ENCODE results near the gene CDK19. TPM values are rescaled to one million over a fixed set of nuclear protein-coding genes. Genes with fewer than 3 reads are reported as not detected.

Gene CDK19
- total RNA-seq, result 10 to 100 TPM in 3 of 6 donors, 1 to 10 TPM in 3; 5.2 to 20.4 (median 12.4) TPM

DNA sequence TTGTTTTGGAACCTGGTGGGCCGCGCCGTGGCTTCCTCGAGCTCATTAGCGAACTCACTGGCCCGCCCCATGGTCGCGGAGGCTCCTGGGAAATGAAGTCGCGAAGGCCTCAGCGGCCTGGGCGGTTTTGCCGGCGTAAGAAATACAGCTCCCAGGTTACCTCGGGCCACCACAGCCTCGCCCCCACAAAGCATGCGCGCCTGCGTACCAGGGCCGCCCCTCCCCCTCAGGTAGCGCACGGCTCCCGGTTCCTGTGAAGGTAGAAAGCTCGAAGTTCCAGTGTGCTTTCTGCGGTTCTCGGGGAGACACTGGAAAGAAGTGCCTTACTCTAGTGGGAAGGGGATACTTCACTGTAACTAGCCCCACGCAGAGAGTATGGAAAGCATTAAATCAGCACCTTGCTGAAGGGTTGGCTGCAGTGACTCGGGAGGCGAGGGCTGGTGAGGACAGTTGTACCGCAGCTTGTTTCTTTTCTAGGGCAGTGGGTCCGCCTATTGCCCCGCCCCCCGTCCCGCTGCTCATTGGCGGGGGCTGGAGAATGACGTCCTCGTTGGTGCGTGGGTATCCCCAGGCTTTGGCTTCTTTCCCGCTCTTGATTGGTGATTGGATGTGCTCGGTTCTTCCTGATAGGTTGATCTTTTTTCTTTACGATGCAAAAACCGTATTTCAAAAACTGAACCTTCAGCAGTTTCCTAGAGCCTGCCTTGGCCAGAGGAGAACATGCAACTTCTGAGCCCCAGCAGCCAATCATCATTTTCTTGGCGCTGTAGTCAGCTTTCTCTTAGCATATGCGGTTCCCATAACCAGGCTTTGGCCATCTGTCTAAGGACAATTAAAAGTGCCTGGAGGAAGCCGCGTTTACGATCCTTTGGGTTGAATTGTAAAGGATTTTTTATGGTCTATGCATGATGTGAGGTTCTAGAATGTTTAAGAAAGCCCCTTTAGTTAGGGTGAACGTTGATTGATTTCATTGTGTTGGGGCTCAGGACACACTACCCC, at the start of gene CDK19:
TSS of gene CDK19 (minus strand) at position 59 of the 999 bp plus-strand sequence. CDS start 333 bp downstream, outside the sequence.
- no peaks in the 10 kb centered on the region for H3K36me3 ChIP-seq
- peak within 1 kb of the TSS; percentile 91 to 99 (median 96) for H3K27ac ChIP-seq
- ATAC-seq (ENCODE audit: low FRiP score in 2 of 2) (peak; percentile 95 to 99), DNase-seq (peak; percentile 98 to 100)
- peak; percentile 58 to 93 (median 74) for TF ChIP-seq POLR2A (IDR thresholded peaks at IDR 0.05)
- peak; percentile 87 to 89 for TF ChIP-seq POLR2AphosphoS5 (IDR thresholded peaks at IDR 0.05)
- TF ChIP-seq EP300 (IDR thresholded peaks at IDR 0.05), result peak in 1 of 4 donors; percentile 56
- TF ChIP-seq, protein P1, sequence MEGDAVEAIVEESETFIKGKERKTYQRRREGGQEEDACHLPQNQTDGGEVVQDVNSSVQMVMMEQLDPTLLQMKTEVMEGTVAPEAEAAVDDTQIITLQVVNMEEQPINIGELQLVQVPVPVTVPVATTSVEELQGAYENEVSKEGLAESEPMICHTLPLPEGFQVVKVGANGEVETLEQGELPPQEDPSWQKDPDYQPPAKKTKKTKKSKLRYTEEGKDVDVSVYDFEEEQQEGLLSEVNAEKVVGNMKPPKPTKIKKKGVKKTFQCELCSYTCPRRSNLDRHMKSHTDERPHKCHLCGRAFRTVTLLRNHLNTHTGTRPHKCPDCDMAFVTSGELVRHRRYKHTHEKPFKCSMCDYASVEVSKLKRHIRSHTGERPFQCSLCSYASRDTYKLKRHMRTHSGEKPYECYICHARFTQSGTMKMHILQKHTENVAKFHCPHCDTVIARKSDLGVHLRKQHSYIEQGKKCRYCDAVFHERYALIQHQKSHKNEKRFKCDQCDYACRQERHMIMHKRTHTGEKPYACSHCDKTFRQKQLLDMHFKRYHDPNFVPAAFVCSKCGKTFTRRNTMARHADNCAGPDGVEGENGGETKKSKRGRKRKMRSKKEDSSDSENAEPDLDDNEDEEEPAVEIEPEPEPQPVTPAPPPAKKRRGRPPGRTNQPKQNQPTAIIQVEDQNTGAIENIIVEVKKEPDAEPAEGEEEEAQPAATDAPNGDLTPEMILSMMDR (IDR thresholded peaks at IDR 0.05), result no peak
- WGBS, 2 donors, result 1% methylated on average over 15 to 48 of the region's 48 CpGs
- H3K4me3 ChIP-seq, result peak within 1 kb of the TSS; percentile 87 to 99 (median 93)
- H3K9me3 ChIP-seq, result no peaks in the 10 kb centered on the region
- H3K4me1 ChIP-seq, result peaks cover 11 to 30% (median 20%) of the 10 kb centered on the region in 4 donors
- no peaks in the 10 kb centered on the region for H3K27me3 ChIP-seq

DNA sequence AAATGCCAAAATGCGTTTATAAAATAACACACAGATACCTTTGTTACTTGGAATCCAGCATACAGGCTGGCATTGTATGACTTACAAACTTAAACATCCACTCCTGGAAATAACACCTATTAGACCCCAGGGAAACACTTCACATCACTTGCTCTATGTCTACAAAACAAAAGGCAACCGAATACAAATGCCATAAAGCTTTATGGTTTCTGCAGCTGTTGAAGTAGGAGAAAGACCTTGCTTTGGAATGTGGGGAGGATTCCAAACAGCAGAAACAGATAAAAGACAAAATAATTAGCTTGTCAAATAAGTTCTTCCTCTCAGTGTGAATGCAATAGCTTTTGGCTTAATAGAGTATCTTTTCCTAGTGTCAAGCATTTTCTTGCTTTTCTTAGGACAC, 49.6 kb upstream of the CDK19 start:
- WGBS, 2 donors, result 48 to 65% methylated on average over 2 of the region's 2 CpGs
- DNase-seq, result no peak
- Histone ChIP-seq H3K36me3 (no peaks in the 10 kb centered on the region), H3K27ac (no peak overlapping the region), H3K9me3 (no peaks in the 10 kb centered on the region), H3K27me3 (no peaks in the 10 kb centered on the region), H3K4me3 (no peak overlapping the region), H3K4me1 (peaks cover 0 to 4% (median 3%) of the 10 kb centered on the region in 4 donors)
- TF ChIP-seq POLR2A (IDR thresholded peaks at IDR 0.05) (no peak), EP300 (IDR thresholded peaks at IDR 0.05) (no peak), POLR2AphosphoS5 (IDR thresholded peaks at IDR 0.05) (no peak)
- TF ChIP-seq, protein P1 (IDR thresholded peaks at IDR 0.05), result no peak
- no peak for ATAC-seq (ENCODE audit: low FRiP score in 2 of 2)

DNA sequence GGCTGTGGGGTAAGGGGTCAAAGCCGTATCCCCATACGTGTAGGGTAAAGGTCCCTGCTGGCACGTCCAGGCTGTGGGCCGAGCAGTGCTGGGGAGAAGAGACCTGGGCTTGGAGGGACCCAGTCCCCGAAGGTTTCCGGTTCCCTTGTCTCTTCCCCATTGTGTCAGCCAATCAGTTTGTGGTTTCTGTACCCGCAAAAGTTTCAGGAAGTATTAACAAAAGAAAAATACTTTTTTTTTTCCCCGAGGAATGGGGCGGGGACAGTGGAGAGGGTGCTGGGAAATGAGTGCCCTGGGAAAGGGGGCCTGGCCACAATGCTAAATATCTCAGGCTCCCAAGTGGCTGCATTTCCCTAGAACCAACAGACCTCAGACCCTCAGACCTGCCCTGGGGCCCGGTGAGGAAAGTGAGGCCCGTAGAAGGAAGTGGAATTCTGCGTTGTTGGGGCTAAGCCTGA, 44.1 kb upstream of the CDK19 start:
- H3K27me3 ChIP-seq, result no peaks in the 10 kb centered on the region
- H3K4me3 ChIP-seq, result peak overlapping the region in 2 of 4 donors; percentile 13 to 26
- peaks cover 0 to 11% (median 5%) of the 10 kb centered on the region in 4 donors for H3K4me1 ChIP-seq
- H3K9me3 ChIP-seq, result no peaks in the 10 kb centered on the region
- TF ChIP-seq POLR2A (IDR thresholded peaks at IDR 0.05) (peak in 1 of 4 donors; percentile 55), POLR2AphosphoS5 (IDR thresholded peaks at IDR 0.05) (no peak)
- DNase-seq, result peak in 1 of 2 donors; percentile 55
- ATAC-seq (ENCODE audit: low FRiP score in 2 of 2), result peak; percentile 53 to 75
- H3K36me3 ChIP-seq, result no peaks in the 10 kb centered on the region
- WGBS, 2 donors, result 30 to 56% methylated on average over 12 of the region's 12 CpGs
- peak overlapping the region; percentile 45 to 86 (median 70) for H3K27ac ChIP-seq

DNA sequence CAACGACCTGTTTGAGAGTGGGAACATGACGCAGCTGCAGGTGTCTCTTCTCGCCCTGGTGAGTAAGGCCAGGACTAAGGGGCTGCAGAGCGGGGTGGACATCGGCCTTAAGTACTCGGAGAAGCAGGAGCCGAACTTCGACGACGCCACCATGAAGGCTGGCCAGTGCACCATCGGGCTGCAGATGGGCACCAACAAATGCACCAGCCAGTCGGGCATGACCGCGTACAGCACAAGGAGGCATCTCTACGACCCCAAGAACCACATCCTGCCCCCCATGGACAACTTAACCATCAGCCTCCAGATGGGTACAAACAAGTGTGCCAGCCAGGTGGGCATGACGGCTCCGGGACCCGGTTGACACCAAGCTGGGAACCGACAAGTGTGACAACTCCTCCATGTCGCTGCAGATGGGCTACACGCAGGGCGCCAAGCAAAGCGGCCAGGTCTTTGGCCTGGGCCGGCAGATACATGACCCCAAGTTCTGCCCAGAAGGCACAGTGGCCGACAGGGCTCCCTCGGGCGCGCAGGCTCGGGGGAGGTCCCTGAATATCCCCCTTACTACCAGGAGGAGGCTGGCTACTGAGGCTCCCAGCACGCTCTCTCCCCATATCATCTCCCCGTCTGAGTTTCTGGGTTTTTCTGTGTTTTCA, 43.4 kb upstream of the CDK19 start:
- no peaks in the 10 kb centered on the region for H3K36me3 ChIP-seq
- H3K9me3 ChIP-seq, result no peaks in the 10 kb centered on the region
- 93 to 95% methylated on average over 18 to 31 of the region's 31 CpGs for WGBS, 2 donors
- peaks cover 0 to 11% (median 5%) of the 10 kb centered on the region in 4 donors for H3K4me1 ChIP-seq
- H3K27me3 ChIP-seq, result no peaks in the 10 kb centered on the region
- peak overlapping the region in 2 of 4 donors; percentile 13 to 26 for H3K4me3 ChIP-seq
- DNase-seq (peak in 1 of 2 donors; percentile 77), ATAC-seq (ENCODE audit: low FRiP score in 2 of 2) (no peak)
- TF ChIP-seq, protein P1 (IDR thresholded peaks at IDR 0.05), result no peak
- TF ChIP-seq POLR2A (IDR thresholded peaks at IDR 0.05) (no peak), EP300 (IDR thresholded peaks at IDR 0.05) (no peak), POLR2AphosphoS5 (IDR thresholded peaks at IDR 0.05) (no peak)
- H3K27ac ChIP-seq, result peak overlapping the region in 3 of 4 donors; percentile 21 to 86 (median 86)

DNA sequence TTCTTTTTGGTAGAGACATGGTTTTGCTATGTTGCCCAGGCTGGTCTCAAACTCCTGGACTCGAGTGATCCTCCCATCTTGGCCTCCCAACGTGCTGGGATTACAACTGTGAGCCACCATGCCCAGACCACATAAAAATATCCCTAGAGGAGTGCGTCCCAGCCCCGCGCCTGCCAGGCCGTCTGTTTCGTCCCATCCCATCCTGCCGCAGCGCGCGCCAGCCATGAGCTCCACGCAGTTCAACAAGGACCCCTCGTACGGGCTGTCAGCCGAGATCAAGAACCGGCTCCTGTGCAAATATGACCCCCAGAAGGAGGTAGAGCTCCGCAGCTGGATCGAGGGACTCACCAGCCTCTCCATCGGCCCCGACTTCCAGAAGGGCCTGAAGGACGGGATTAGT, 42.7 kb upstream of the CDK19 start:
- 94 to 97% methylated on average over 15 to 21 of the region's 21 CpGs for WGBS, 2 donors
- no peaks in the 10 kb centered on the region for H3K9me3 ChIP-seq
- no peaks in the 10 kb centered on the region for H3K27me3 ChIP-seq
- peaks cover 0 to 18% (median 8%) of the 10 kb centered on the region in 4 donors for H3K4me1 ChIP-seq
- no peak overlapping the region for H3K27ac ChIP-seq
- ATAC-seq (ENCODE audit: low FRiP score in 2 of 2), result no peak
- TF ChIP-seq EP300 (IDR thresholded peaks at IDR 0.05), result no peak
- no peak for TF ChIP-seq POLR2A (IDR thresholded peaks at IDR 0.05)
- TF ChIP-seq POLR2AphosphoS5 (IDR thresholded peaks at IDR 0.05), result no peak
- TF ChIP-seq, protein P1 (IDR thresholded peaks at IDR 0.05), result no peak
- H3K4me3 ChIP-seq, result no peak overlapping the region
- peak in 1 of 2 donors; percentile 78 for DNase-seq
- H3K36me3 ChIP-seq, result no peaks in the 10 kb centered on the region

Measured in upper lobe of left lung (tissue), 6 donors.